Osteocyte (in vitro differentiated cells): ENCODE data around the gene KLHL17. TPM values are rescaled to one million over a fixed set of nuclear protein-coding genes. Genes with fewer than 3 reads are reported as not detected.
A peak's percentile ranks its signal among the peaks of the same experiment; 100 is the strongest.

Source experiments
- DNase-seq: peaks from one replicate; pipeline ENCODE4 v3.0.0; 2021; ENCODE audit warnings: mixed read lengths; ENCODE audit not compliant: unreplicated experiment; ENCODE audit errors: extremely low spot score
- H3K27ac Mint-ChIP-seq: one replicate; pipeline ENCODE4 v1.8.0; 2021; ENCODE audit warnings: mild to moderate bottlenecking, mixed read lengths; ENCODE audit not compliant: unreplicated experiment
- H3K27me3 Mint-ChIP-seq: one replicate; pipeline ENCODE4 v1.8.0; 2021; ENCODE audit warnings: mixed read lengths; ENCODE audit not compliant: unreplicated experiment
- H3K36me3 Mint-ChIP-seq: one replicate; pipeline ENCODE4 v1.8.0; 2021; ENCODE audit warnings: mixed read lengths; ENCODE audit not compliant: unreplicated experiment
- H3K4me1 Mint-ChIP-seq: one replicate; pipeline ENCODE4 v1.8.0; 2021; ENCODE audit warnings: mixed read lengths; ENCODE audit not compliant: unreplicated experiment
- H3K4me3 Mint-ChIP-seq: one replicate; pipeline ENCODE4 v1.8.0; 2021; ENCODE audit warnings: mild to moderate bottlenecking, moderate library complexity, mixed read lengths; ENCODE audit not compliant: unreplicated experiment
- H3K9me3 Mint-ChIP-seq: one replicate; pipeline ENCODE4 v1.8.0; 2021; ENCODE audit warnings: mixed read lengths; ENCODE audit not compliant: unreplicated experiment
- CTCF ChIP-seq: fragments of 200-600 bp; sonication (generic); IDR thresholded peaks from 2 replicates; pipeline ENCODE4 v1.5.0; 2021; ENCODE audit warnings: antibody characterized with exemption, mild to moderate bottlenecking, moderate library complexity
- total RNA-seq: library from RNA; stranded (reverse); gene quantifications from 2 replicates; pipeline ENCODE4 v1.2.1, GENCODE V29; 2021

The KLHL17 gene
- total RNA-seq, 1 donor from 2014 or later: 31.7 TPM

GRCh38 chr1:941015-941587 is 19.3 kb upstream of the KLHL17 start:
- Mint-ChIP-seq H3K9me3 (no peaks in the 10 kb centered on the region), H3K27ac (peak overlapping the region; percentile 88), H3K4me3 (peak overlapping the region; percentile 64), H3K27me3 (no peaks in the 10 kb centered on the region), H3K4me1 (peaks cover 55% of the 10 kb centered on the region), H3K36me3 (peaks cover 7% of the 10 kb centered on the region)
- DNase-seq: no peak
- no peak for TF ChIP-seq CTCF

DNA sequence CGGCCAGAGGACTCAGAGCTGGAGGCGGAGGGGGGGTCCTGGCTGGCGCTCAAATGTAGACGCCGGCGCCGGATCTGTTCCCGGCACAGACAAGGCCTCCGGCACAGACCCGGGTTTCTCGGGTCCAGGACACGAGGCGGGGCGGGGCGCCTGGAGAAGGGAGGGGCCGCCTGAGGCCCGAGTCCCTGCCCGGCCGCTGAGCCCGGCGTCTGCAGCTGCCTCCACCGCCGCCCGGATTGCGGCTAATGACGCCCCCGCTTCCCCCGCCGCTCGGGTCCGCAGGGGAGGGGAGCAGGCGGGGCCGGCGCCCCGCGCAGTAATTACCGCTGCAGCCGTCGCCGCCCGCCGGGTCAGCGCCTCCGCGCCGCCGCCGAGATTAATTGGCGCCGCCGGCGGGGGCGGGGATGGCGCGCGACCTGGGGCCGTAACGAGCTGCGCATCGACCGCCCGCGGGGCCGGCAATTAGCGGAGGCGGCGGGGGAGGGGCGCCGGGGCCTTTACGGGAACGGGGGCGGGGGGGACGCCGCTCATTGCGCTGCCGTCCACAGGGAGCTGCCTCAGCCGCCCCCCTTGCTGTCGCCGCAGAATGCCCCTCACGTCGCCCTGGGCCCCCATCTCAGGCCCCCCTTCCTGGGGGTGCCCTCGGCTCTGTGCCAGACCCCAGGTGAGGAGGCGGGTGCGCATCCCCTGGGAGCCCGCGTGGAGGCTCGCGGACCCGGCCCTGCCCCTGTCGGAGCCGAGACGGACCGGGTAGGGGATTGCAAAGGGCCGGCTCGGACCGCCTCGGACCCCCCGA is 18.6 kb upstream of the KLHL17 start:
- peaks cover 55% of the 10 kb centered on the region for H3K4me1 Mint-ChIP-seq
- DNase-seq: peak; percentile 96
- H3K4me3 Mint-ChIP-seq: peak overlapping the region; percentile 64
- H3K27me3 Mint-ChIP-seq: no peaks in the 10 kb centered on the region
- TF ChIP-seq CTCF: no peak
- H3K9me3 Mint-ChIP-seq: no peaks in the 10 kb centered on the region
- H3K27ac Mint-ChIP-seq: peak overlapping the region; percentile 88
- H3K36me3 Mint-ChIP-seq: peaks cover 8% of the 10 kb centered on the region

GRCh38 chr1:942411-942821 is 18.0 kb upstream of the KLHL17 start:
- Mint-ChIP-seq H3K4me1 (peaks cover 55% of the 10 kb centered on the region), H3K4me3 (no peak overlapping the region), H3K27ac (no peak overlapping the region), H3K36me3 (peaks cover 12% of the 10 kb centered on the region), H3K27me3 (no peaks in the 10 kb centered on the region), H3K9me3 (no peaks in the 10 kb centered on the region)
- no peak for DNase-seq
- no peak for TF ChIP-seq CTCF

DNA sequence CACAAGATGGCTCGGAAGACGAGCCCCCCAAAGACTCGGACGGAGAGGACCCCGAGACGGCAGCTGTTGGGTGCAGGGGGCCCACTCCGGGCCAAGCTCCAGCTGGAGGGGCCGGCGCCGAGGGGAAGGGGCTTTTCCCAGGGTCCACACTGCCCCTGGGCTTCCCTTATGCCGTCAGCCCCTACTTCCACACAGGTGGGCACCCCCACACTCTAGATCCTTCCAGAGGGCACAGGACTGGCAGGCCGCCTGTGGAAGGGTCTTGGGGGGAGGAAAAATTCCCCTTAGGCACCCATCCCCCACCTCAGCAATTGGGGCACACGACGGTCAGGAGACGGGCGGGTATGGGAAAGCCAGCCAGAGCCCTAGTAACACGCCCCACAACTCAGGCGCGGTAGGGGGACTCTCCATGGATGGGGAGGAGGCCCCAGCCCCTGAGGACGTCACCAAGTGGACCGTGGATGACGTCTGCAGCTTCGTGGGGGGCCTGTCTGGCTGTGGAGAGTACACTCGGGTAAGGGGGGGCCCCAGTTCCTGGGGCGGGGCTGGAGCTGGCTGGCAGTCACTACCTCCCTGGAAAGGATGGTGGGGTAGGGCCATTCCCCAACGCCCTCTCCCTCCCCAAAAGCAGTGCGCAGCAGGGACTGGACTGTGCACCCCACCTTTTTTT is 17.4 kb upstream of the KLHL17 start:
- peak overlapping the region; percentile 31 for H3K27ac Mint-ChIP-seq
- H3K36me3 Mint-ChIP-seq: peaks cover 12% of the 10 kb centered on the region
- no peak for DNase-seq
- H3K27me3 Mint-ChIP-seq: no peaks in the 10 kb centered on the region
- no peaks in the 10 kb centered on the region for H3K9me3 Mint-ChIP-seq
- TF ChIP-seq CTCF: no peak
- H3K4me1 Mint-ChIP-seq: peaks cover 51% of the 10 kb centered on the region
- H3K4me3 Mint-ChIP-seq: no peak overlapping the region
